GM12891 (cell line): ENCODE results near the gene COG5.

Source experiments
- POLR2AphosphoS5 ChIP-seq: IDR thresholded peaks from 2 replicates; pipeline ENCODE4 v1.6.1; 2011; ENCODE audit warnings: low read depth, low read length, control low read depth
- TAF1 ChIP-seq: IDR thresholded peaks from 2 replicates; pipeline ENCODE4 v1.6.1; 2011; ENCODE audit warnings: low read depth, low read length, control low read depth

- TF ChIP-seq POLR2AphosphoS5 = no peak
- no peak for TF ChIP-seq TAF1
These were observed 219.4 kb downstream of the COG5 start for GRCh38 chr7:107344286-107344685.
